ENCODE measurements around the gene CRIP3.

Gene CRIP3

GRCh38 chr6:43313813-43314212 lies 5.2 kb upstream of the CRIP3 start:
- H4K8ac ChIP-seq (ENCODE audit: low read depth, low read length) = no peak overlapping the region
- no peak overlapping the region for H4K12ac ChIP-seq (ENCODE audit: low read depth, low read length)
- no CpG with 5 or more reads among the region's 1 CpG for WGBS (ENCODE audit: extremely low coverage, insufficient coverage, insufficient read length)
- no peak overlapping the region for H3K4me2 ChIP-seq (ENCODE audit: low read length)
- no peaks in the 10 kb centered on the region for H3K79me1 ChIP-seq (ENCODE audit: low read length)
- H3K4me3 ChIP-seq (ENCODE audit: low read depth, low read length) = no peak overlapping the region
- H3K27me3 ChIP-seq (ENCODE audit: insufficient read depth, low read length) = no peaks in the 10 kb centered on the region
- no peak overlapping the region for H2AFZ ChIP-seq (ENCODE audit: insufficient read depth, low read length, poor library complexity)
- H2AK5ac ChIP-seq (ENCODE audit: low read length) = no peak overlapping the region
- no peak overlapping the region for H3K9ac ChIP-seq (ENCODE audit: low read length)
- H2BK120ac ChIP-seq (ENCODE audit: insufficient read depth, low read length, poor library complexity) = no peak overlapping the region
- no peak overlapping the region for H3K23ac ChIP-seq (ENCODE audit: low read length)
- H3K9me3 ChIP-seq (ENCODE audit: insufficient read depth, low read depth, low read length) = no peaks in the 10 kb centered on the region
- H3K4ac ChIP-seq (ENCODE audit: low read depth, low read length) = no peak overlapping the region
- H3K4me1 ChIP-seq (ENCODE audit: control insufficient read depth in 1 of 2, insufficient read depth in 2 of 2, low read length in 2 of 2) = no peaks in the 10 kb centered on the region
- no peaks in the 10 kb centered on the region for H3K79me2 ChIP-seq (ENCODE audit: control insufficient read depth, insufficient read depth, low read length, poor library complexity)
- H3K18ac ChIP-seq (ENCODE audit: low read length) = no peak overlapping the region
- no peaks in the 10 kb centered on the region for H3K36me3 ChIP-seq (ENCODE audit: control insufficient read depth in 1 of 2, insufficient read depth in 2 of 2, low read length in 2 of 2)
- DNase-seq = no peak
- no peak overlapping the region for H2BK12ac ChIP-seq (ENCODE audit: low read length)
- H4K91ac ChIP-seq (ENCODE audit: low read depth, low read length) = no peak overlapping the region
- no peak overlapping the region for H3K14ac ChIP-seq (ENCODE audit: low read length)
- no peak overlapping the region for H2BK5ac ChIP-seq (ENCODE audit: low read depth, low read length, poor library complexity)
- H3K27ac ChIP-seq (ENCODE audit: low read depth, low read length) = no peak overlapping the region

DNA sequence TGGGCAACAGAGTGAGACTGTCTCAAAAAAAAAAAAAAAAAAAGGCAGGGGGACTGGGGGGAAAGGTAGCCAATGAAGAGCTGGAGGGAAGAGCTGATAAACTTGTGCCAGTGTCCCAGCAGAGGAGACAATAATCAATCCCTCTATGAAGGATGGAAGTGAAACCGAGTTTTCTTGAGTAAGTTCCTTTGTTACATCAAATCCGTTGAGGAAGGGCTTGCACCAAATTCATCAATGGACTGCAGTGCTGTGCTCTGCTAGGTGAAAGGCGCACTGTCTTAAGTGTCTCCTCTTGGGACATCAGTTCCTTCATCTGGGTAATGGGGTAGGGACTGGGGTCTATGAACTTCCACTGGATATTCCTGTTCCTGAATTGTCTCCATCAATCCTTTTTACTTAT lies 3.0 kb upstream of the CRIP3 start:
- H3K4me1 ChIP-seq (ENCODE audit: control insufficient read depth in 1 of 2, insufficient read depth in 2 of 2, low read length in 2 of 2) = peaks cover 0 to 4% of the 10 kb centered on the region in 2 experiments
- H3K4me3 ChIP-seq (ENCODE audit: low read depth, low read length) = no peak overlapping the region
- H2BK5ac ChIP-seq (ENCODE audit: low read depth, low read length, poor library complexity) = no peak overlapping the region
- no peak overlapping the region for H2AK5ac ChIP-seq (ENCODE audit: low read length)
- H3K4ac ChIP-seq (ENCODE audit: low read depth, low read length) = no peak overlapping the region
- no peak overlapping the region for H4K8ac ChIP-seq (ENCODE audit: low read depth, low read length)
- H3K9me3 ChIP-seq (ENCODE audit: insufficient read depth, low read depth, low read length) = no peaks in the 10 kb centered on the region
- no peak overlapping the region for H2BK12ac ChIP-seq (ENCODE audit: low read length)
- no peak overlapping the region for H3K27ac ChIP-seq (ENCODE audit: low read depth, low read length)
- H3K36me3 ChIP-seq (ENCODE audit: control insufficient read depth in 1 of 2, insufficient read depth in 2 of 2, low read length in 2 of 2) = no peaks in the 10 kb centered on the region
- no peak for DNase-seq
- H3K9ac ChIP-seq (ENCODE audit: low read length) = no peak overlapping the region
- H4K12ac ChIP-seq (ENCODE audit: low read depth, low read length) = no peak overlapping the region
- H2AFZ ChIP-seq (ENCODE audit: insufficient read depth, low read length, poor library complexity) = no peak overlapping the region
- H3K23ac ChIP-seq (ENCODE audit: low read length) = no peak overlapping the region
- H4K91ac ChIP-seq (ENCODE audit: low read depth, low read length) = no peak overlapping the region
- H3K14ac ChIP-seq (ENCODE audit: low read length) = no peak overlapping the region
- no peak overlapping the region for H3K18ac ChIP-seq (ENCODE audit: low read length)
- no peak overlapping the region for H3K4me2 ChIP-seq (ENCODE audit: low read length)
- H3K27me3 ChIP-seq (ENCODE audit: insufficient read depth, low read length) = no peaks in the 10 kb centered on the region
- H3K79me2 ChIP-seq (ENCODE audit: control insufficient read depth, insufficient read depth, low read length, poor library complexity) = no peaks in the 10 kb centered on the region
- WGBS (ENCODE audit: extremely low coverage, insufficient coverage, insufficient read length) = no CpG with 5 or more reads among the region's 3 CpGs
- no peak overlapping the region for H2BK120ac ChIP-seq (ENCODE audit: insufficient read depth, low read length, poor library complexity)
- H3K79me1 ChIP-seq (ENCODE audit: low read length) = no peaks in the 10 kb centered on the region

DNA sequence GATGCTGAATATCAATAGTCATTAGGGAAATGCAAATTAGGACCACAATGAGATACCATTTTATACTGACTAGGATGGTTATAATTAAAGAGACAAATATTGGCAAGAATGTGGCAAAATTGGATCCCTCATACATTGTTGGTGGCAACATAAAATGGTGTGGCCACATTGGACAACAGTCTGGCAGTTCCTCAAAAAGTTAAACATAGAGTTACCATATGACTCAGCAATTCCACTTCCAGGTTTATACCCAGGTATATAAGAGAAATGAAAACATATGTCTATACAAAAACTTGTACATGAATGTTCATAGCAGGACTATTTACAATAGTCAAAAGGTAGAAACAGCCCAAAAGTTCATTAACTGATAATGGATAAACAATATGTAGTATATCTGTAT lies 2.0 kb upstream of the CRIP3 start:
- no peak for DNase-seq
- Histone ChIP-seq H4K12ac (ENCODE audit: low read depth, low read length) (no peak overlapping the region), H3K27me3 (ENCODE audit: insufficient read depth, low read length) (no peaks in the 10 kb centered on the region), H4K91ac (ENCODE audit: low read depth, low read length) (no peak overlapping the region), H3K36me3 (ENCODE audit: control insufficient read depth in 1 of 2, insufficient read depth in 2 of 2, low read length in 2 of 2) (no peaks in the 10 kb centered on the region), H3K4me2 (ENCODE audit: low read length) (no peak overlapping the region), H3K79me2 (ENCODE audit: control insufficient read depth, insufficient read depth, low read length, poor library complexity) (no peaks in the 10 kb centered on the region), H3K18ac (ENCODE audit: low read length) (no peak overlapping the region), H3K4me1 (ENCODE audit: control insufficient read depth in 1 of 2, insufficient read depth in 2 of 2, low read length in 2 of 2) (peaks cover 0 to 4% of the 10 kb centered on the region in 2 experiments), H4K8ac (ENCODE audit: low read depth, low read length) (no peak overlapping the region), H3K27ac (ENCODE audit: low read depth, low read length) (no peak overlapping the region), H3K4ac (ENCODE audit: low read depth, low read length) (no peak overlapping the region), H2BK12ac (ENCODE audit: low read length) (no peak overlapping the region), H2BK5ac (ENCODE audit: low read depth, low read length, poor library complexity) (no peak overlapping the region), H3K79me1 (ENCODE audit: low read length) (no peaks in the 10 kb centered on the region), H3K9me3 (ENCODE audit: insufficient read depth, low read depth, low read length) (no peaks in the 10 kb centered on the region), H2BK120ac (ENCODE audit: insufficient read depth, low read length, poor library complexity) (no peak overlapping the region), H3K4me3 (ENCODE audit: low read depth, low read length) (no peak overlapping the region), H3K14ac (ENCODE audit: low read length) (no peak overlapping the region), H2AK5ac (ENCODE audit: low read length) (no peak overlapping the region), H3K9ac (ENCODE audit: low read length) (no peak overlapping the region), H2AFZ (ENCODE audit: insufficient read depth, low read length, poor library complexity) (no peak overlapping the region), H3K23ac (ENCODE audit: low read length) (no peak overlapping the region)

DNA sequence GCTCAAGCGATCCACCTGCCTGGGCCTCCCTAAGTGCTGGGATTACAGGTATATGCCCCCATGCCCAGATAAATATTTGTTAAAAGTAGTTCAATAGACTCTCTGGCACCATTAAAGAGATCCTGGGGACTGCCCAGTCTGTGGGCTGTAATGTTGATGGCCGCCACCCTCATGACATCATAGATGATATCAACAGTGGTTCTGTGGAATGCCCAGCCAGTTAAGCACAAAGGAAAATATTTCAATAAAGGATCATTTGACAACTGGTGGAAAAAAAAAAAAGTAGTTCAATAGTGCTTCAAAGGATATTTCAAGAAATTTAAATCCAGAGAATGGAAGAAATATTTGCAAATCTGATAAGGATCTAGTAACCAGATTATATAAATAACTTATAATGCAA lies 1.5 kb upstream of the CRIP3 start:
- Histone ChIP-seq H3K4me1 (ENCODE audit: control insufficient read depth in 1 of 2, insufficient read depth in 2 of 2, low read length in 2 of 2) (peaks cover 0 to 4% of the 10 kb centered on the region in 2 experiments), H3K23ac (ENCODE audit: low read length) (no peak overlapping the region), H2AK5ac (ENCODE audit: low read length) (no peak overlapping the region), H3K18ac (ENCODE audit: low read length) (no peak overlapping the region), H3K27ac (ENCODE audit: low read depth, low read length) (no peak overlapping the region), H2BK120ac (ENCODE audit: insufficient read depth, low read length, poor library complexity) (no peak overlapping the region), H3K9me3 (ENCODE audit: insufficient read depth, low read depth, low read length) (no peaks in the 10 kb centered on the region), H3K79me2 (ENCODE audit: control insufficient read depth, insufficient read depth, low read length, poor library complexity) (no peaks in the 10 kb centered on the region), H4K91ac (ENCODE audit: low read depth, low read length) (no peak overlapping the region), H3K36me3 (ENCODE audit: control insufficient read depth in 1 of 2, insufficient read depth in 2 of 2, low read length in 2 of 2) (no peaks in the 10 kb centered on the region), H3K27me3 (ENCODE audit: insufficient read depth, low read length) (no peaks in the 10 kb centered on the region), H4K8ac (ENCODE audit: low read depth, low read length) (no peak overlapping the region), H3K4me3 (ENCODE audit: low read depth, low read length) (no peak overlapping the region), H2AFZ (ENCODE audit: insufficient read depth, low read length, poor library complexity) (no peak overlapping the region), H3K4me2 (ENCODE audit: low read length) (no peak overlapping the region), H4K12ac (ENCODE audit: low read depth, low read length) (no peak overlapping the region), H2BK12ac (ENCODE audit: low read length) (no peak overlapping the region), H2BK5ac (ENCODE audit: low read depth, low read length, poor library complexity) (no peak overlapping the region), H3K79me1 (ENCODE audit: low read length) (no peaks in the 10 kb centered on the region), H3K14ac (ENCODE audit: low read length) (no peak overlapping the region), H3K9ac (ENCODE audit: low read length) (no peak overlapping the region), H3K4ac (ENCODE audit: low read depth, low read length) (no peak overlapping the region)
- DNase-seq = no peak
- WGBS (ENCODE audit: extremely low coverage, insufficient coverage, insufficient read length) = no CpG with 5 or more reads among the region's 2 CpGs

Data from trophoblast cell (in vitro differentiated cells and primary cell).